WERI-Rb-1 (cell line): Measurements from ENCODE around the gene DFFB.
A peak's percentile ranks its signal among the peaks of the same experiment; 100 is the strongest.

Experiments used
- DNase-seq: peaks from one replicate; pipeline ENCODE4 v3.0.0-alpha.2; 2020
- H3K27ac ChIP-seq: fragments of 250-450 bp; sonication (Bioruptor Pico); 2 replicates; pipeline ENCODE4 v1.5.1; 2020; ENCODE audit warnings: mild to moderate bottlenecking, moderate library complexity
- H3K27me3 ChIP-seq: fragments of 250-450 bp; sonication (Bioruptor Pico); 2 replicates; pipeline ENCODE4 v1.5.1; 2021; ENCODE audit warnings: mild to moderate bottlenecking, low read depth, moderate library complexity; ENCODE audit not compliant: insufficient read depth, severe bottlenecking
- H3K36me3 ChIP-seq: fragments of 250-450 bp; sonication (Bioruptor Pico); 2 replicates; pipeline ENCODE4 v1.5.1; 2020; ENCODE audit warnings: mild to moderate bottlenecking, moderate library complexity
- H3K4me3 ChIP-seq: 2 replicates; pipeline ENCODE4 v1.5.1; 2011; ENCODE audit warnings: low read depth, mild to moderate bottlenecking, control low read depth, low read length
- H3K9me3 ChIP-seq: fragments of 250-450 bp; sonication (Bioruptor Pico); 2 replicates; pipeline ENCODE4 v1.5.1; 2021; ENCODE audit warnings: mild to moderate bottlenecking, moderate library complexity; ENCODE audit not compliant: severe bottlenecking
- TF ChIP-seq, protein P1 (sequence below): IDR thresholded peaks from 2 replicates; pipeline ENCODE4 v1.5.1; 2011; ENCODE audit warnings: low read depth, mild to moderate bottlenecking, control low read depth, inconsistent platforms, low read length

The DFFB gene

DNA sequence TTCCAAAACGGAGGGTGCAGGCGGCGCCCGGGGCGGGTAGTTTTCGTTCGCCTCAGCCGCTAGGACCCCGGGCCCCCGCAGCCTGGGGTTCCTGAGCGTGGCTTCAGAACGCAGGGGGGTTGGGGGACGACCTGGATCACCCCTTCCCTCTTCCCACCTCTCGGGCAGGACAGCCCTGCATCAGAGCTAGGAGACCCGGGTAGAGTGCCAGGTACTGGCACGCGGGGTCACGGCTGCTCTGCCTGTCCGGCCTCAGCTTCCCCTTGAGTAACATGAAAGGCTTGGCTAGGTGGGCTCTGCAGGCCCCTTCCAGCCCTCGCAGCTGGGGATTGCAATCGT is 484 bp downstream of the DFFB start:
- Histone ChIP-seq H3K27ac (peak overlapping the region; percentile 62), H3K36me3 (no peaks in the 10 kb centered on the region; the same call in 1 of the 2 replicates), H3K9me3 (no peaks in the 10 kb centered on the region), H3K4me3 (peak overlapping the region; percentile 80), H3K27me3 (no peaks in the 10 kb centered on the region)
- DNase-seq = no peak
- TF ChIP-seq, protein P1, sequence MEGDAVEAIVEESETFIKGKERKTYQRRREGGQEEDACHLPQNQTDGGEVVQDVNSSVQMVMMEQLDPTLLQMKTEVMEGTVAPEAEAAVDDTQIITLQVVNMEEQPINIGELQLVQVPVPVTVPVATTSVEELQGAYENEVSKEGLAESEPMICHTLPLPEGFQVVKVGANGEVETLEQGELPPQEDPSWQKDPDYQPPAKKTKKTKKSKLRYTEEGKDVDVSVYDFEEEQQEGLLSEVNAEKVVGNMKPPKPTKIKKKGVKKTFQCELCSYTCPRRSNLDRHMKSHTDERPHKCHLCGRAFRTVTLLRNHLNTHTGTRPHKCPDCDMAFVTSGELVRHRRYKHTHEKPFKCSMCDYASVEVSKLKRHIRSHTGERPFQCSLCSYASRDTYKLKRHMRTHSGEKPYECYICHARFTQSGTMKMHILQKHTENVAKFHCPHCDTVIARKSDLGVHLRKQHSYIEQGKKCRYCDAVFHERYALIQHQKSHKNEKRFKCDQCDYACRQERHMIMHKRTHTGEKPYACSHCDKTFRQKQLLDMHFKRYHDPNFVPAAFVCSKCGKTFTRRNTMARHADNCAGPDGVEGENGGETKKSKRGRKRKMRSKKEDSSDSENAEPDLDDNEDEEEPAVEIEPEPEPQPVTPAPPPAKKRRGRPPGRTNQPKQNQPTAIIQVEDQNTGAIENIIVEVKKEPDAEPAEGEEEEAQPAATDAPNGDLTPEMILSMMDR = no peak

DNA sequence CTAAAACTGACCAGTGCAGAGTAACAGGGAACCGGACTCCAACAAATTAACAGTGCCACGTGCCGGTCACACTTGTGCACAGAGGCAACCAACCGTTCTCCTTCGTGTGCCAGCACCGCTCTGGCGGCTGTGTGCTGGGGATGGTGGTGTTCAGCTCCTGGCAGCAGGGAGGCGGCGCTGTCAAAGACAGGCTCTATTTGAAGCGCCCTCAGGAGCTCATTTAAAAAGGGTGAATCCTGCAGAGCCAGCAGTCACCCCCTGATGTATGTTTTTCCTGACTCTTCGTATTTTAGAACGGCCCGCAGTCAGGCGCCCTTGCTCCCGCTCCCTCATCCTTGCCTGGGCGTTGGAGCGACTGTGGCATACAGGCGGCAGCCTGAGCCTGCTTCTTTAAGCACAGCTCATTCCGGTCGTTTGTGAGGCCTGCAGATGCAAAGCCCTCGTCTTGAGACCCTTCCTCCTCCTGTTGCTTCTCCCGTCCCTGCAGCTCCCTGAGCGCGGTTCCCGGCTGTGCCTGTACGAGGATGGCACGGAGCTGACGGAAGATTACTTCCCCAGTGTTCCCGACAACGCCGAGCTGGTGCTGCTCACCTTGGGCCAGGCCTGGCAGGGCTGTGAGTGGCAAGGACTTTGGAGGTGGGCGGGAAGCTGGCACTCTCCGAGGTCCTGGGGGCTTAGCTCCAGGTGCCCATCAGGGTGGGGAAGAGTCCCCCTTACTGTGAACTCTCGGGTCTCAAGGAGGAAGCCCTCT is 1.1 kb downstream of the DFFB start:
- peak; percentile 25 for DNase-seq
- TF ChIP-seq, protein P1 = peak; percentile 18; the same call in 1 of the 2 replicates
- H3K9me3 ChIP-seq = no peaks in the 10 kb centered on the region
- no peak overlapping the region for H3K27ac ChIP-seq
- no peaks in the 10 kb centered on the region for H3K27me3 ChIP-seq
- peak overlapping the region; percentile 80; the same call in 1 of the 2 replicates for H3K4me3 ChIP-seq
- no peaks in the 10 kb centered on the region; the same call in 1 of the 2 replicates for H3K36me3 ChIP-seq

DNA sequence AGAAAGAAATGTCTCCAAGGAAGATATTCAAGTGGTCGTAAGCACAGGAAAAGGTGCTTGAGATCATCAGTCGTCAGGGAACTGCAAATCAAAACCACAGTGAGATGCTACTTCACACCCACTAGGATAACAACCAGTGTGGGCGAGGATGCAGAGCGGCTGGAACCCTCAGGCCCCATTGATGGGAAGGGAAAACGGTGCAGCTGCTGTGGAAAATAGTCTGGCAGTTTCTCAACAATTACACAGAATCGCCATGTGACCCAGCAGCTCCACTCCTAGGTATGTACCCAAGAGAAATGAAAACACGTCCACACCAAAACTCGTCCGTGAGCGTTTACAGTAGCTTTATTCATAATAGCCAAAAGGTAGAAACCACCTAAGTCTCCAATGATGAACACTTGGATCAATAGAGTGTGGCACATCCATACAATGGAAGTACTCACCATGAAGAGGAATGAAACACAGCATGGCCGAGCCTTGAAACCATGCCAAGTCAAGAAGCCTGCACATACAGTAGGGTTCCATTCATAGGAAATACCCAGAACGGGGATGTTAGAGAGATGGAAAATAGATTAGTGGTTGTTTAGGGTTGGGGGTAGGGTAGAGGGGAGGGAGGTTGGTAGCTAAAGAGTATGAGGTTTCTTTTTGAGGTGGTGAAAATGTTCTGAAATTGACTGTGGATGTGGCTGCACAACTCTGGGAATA is 6.1 kb downstream of the DFFB start:
- Histone ChIP-seq H3K27me3 (no peaks in the 10 kb centered on the region), H3K36me3 (peaks cover 2% of the 10 kb centered on the region), H3K27ac (no peak overlapping the region), H3K4me3 (no peak overlapping the region), H3K9me3 (no peaks in the 10 kb centered on the region)
- DNase-seq = no peak
- TF ChIP-seq, protein P1 = no peak

DNA sequence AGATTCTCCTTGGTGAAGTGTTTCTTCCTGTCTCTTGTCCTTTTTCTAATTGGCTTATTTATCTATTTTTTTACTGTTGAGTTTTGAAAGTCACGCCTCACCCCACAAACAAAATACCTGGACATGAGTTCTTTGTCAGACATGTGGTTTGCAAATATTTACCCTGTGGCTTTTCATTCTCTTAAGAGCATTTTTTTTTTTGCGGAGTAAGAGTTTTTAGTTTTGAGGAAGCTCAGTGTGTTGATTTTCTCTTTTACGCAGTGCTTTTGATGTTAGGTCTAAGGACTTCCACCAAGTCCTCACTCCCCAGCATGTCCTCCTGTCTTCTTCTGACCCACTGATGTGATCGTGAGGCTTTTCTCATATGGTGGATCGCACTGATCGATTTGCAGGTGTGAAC is 7.6 kb downstream of the DFFB start:
- H3K4me3 ChIP-seq = no peak overlapping the region
- H3K9me3 ChIP-seq = no peaks in the 10 kb centered on the region
- H3K27me3 ChIP-seq = no peaks in the 10 kb centered on the region
- TF ChIP-seq, protein P1 = no peak
- 0 out of 2 replicates have a peak overlapping the region, but pooled peaks have one; percentile 12 for H3K27ac ChIP-seq
- peaks cover 2% of the 10 kb centered on the region for H3K36me3 ChIP-seq
- no peak for DNase-seq

DNA sequence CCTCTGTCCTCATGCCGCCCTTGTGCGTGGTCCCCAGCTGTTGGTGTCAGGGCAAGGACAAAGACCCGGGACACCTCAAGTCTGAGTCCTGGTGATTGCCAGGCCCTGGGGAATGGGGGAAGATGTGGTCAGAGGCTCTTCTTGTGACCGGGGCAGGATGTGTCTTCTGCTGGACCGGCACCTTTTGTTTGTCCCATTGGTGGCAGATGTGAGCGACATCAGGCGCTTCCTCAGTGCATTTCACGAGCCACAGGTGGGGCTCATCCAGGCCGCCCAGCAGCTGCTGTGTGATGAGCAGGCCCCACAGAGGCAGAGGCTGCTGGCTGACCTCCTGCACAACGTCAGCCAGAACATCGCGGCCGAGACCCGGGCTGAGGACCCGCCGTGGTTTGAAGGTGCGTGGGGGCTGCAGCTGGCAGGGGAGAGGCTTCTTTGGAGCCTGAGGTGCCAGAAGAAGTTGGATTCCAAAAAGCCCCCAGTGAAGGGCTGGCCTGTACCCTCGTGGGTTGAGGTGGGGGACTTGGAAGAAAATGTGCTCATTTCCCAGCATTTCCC is 8.4 kb downstream of the DFFB start:
- TF ChIP-seq, protein P1 = no peak
- no peaks in the 10 kb centered on the region for H3K9me3 ChIP-seq
- H3K27me3 ChIP-seq = no peaks in the 10 kb centered on the region
- peaks cover 2% of the 10 kb centered on the region for H3K36me3 ChIP-seq
- DNase-seq = no peak
- no peak overlapping the region for H3K27ac ChIP-seq
- no peak overlapping the region for H3K4me3 ChIP-seq
